Endothelial cell of umbilical vein (primary cell): Measurements from ENCODE around the gene PRF1. TPM values are rescaled to one million over a fixed set of nuclear protein-coding genes. Genes with fewer than 3 reads are reported as not detected.

Source experiments
- Bru-seq: library from RNA; stranded (reverse); fragments of 400-500 nt; gene quantifications from one replicate; lab custom pipeline; 2021; lab: Mats Ljungman, UMichigan
- BruChase-seq, 2 experiments: library from RNA; stranded (reverse); fragments of 400-500 nt; gene quantifications; one replicate each; lab custom pipeline; 2021; lab: Mats Ljungman, UMichigan
- BruUV-seq: library from RNA; stranded (reverse); fragments of 400-500 nt; replicated peaks from 2 replicates; lab custom pipeline; 2021; lab: Mats Ljungman, UMichigan
- CTCF ChIA-PET: fragments of 300-600, 350-600 bp; sonication (Branson Sonifier 250); formaldehyde crosslinking; loops from one replicate; lab custom pipeline; 2021; ENCODE audit warnings: antibody characterized with exemption, inconsistent platforms; lab: Charles Lee
- POLR2A ChIA-PET: fragments of 300-600, 350-600 bp; sonication (Branson Sonifier 250); formaldehyde crosslinking; loops from one replicate; lab custom pipeline; 2021; ENCODE audit warnings: antibody characterized with exemption, inconsistent platforms; lab: Charles Lee
- DNase-seq: peaks from one replicate; pipeline ENCODE4 v3.0.0-alpha.2; 2011; ENCODE audit warnings: low read depth, low spot score
- FAIRE-seq: peaks from 2 replicates; lab custom pipeline; 2011; peaks lifted over from hg19 to GRCh38; lab: Jason Lieb, UNC
- H2AFZ ChIP-seq: 2 replicates; pipeline ENCODE4 v1.6.0; 2012; ENCODE audit warnings: low read depth, low read length, control low read depth, inconsistent platforms
- H3K27ac ChIP-seq: 2 replicates; pipeline ENCODE4 v1.5.1; 2011; ENCODE audit warnings: low read depth, mild to moderate bottlenecking, control low read depth, low read length, moderate library complexity; ENCODE audit not compliant: insufficient read depth
- H3K27me3 ChIP-seq, 2 experiments: 2 replicates each; pipeline versions ENCODE4 v1.6.0 to v1.6.1; 2011; ENCODE audit warnings: low read length in 2 of 2, mixed read lengths in 1 of 2; ENCODE audit not compliant: control insufficient read depth in 2 of 2, insufficient read depth in 2 of 2
- H3K36me3 ChIP-seq, 2 experiments: 2 replicates in 1 of 2; 3 replicates in 1 of 2; pipeline ENCODE4 v1.5.1; 2011; ENCODE audit warnings: low read length in 2 of 2, mild to moderate bottlenecking in 1 of 2, moderate library complexity in 1 of 2; ENCODE audit not compliant: control insufficient read depth in 2 of 2, insufficient read depth in 2 of 2; ENCODE audit errors: extremely low read depth in 1 of 2
- H3K4me1 ChIP-seq: 3 replicates; pipeline ENCODE4 v1.5.1; 2011; ENCODE audit warnings: mild to moderate bottlenecking, low read length; ENCODE audit not compliant: control insufficient read depth, insufficient read depth; ENCODE audit errors: extremely low read depth
- H3K4me2 ChIP-seq: 2 replicates; pipeline ENCODE4 v1.6.1; 2011; ENCODE audit warnings: low read length, control low read depth, mixed read lengths; ENCODE audit not compliant: insufficient read depth
- H3K4me3 ChIP-seq, 3 experiments: fragments of 200-600 bp in 1 of 3; sonication (generic), shearing (Covaris generic) in 1 of 3; replicated peaks in 1 of 3; 2 replicates each; pipeline ENCODE4 v1.5.1; 2011 to 2016; ENCODE audit warnings: control low read depth in 3 of 3, low read length in 3 of 3, mild to moderate bottlenecking in 2 of 3, inconsistent platforms in 1 of 3, low read depth in 1 of 3, moderate library complexity in 1 of 3; ENCODE audit not compliant: insufficient read depth in 1 of 3
- H3K79me2 ChIP-seq: 2 replicates; pipeline ENCODE4 v1.6.0; 2012; ENCODE audit warnings: low read length, inconsistent platforms; ENCODE audit not compliant: control insufficient read depth, insufficient read depth
- H3K9ac ChIP-seq: replicated peaks from 2 replicates; pipeline ENCODE3; 2011; ENCODE audit warnings: low read length, control low read depth; ENCODE audit not compliant: insufficient read depth; ENCODE audit errors: extremely low read depth
- H3K9me1 ChIP-seq: replicated peaks from 3 replicates; pipeline ENCODE4 v1.6.0; 2011; ENCODE audit warnings: mild to moderate bottlenecking, low read length; ENCODE audit not compliant: control insufficient read depth, insufficient read depth; ENCODE audit errors: extremely low read depth
- H3K9me3 ChIP-seq: replicated peaks from 2 replicates; pipeline ENCODE4 v1.5.1; 2012; ENCODE audit warnings: low read length, inconsistent platforms; ENCODE audit not compliant: control insufficient read depth, insufficient read depth
- H4K20me1 ChIP-seq: replicated peaks from 2 replicates; pipeline ENCODE3; 2011; ENCODE audit warnings: mild to moderate bottlenecking, low read length; ENCODE audit not compliant: control insufficient read depth, insufficient read depth; ENCODE audit errors: extremely low read depth
- CTCF ChIP-seq, 2 donors: IDR thresholded peaks; 1 replicate in 1 of 2; 2 replicates in 1 of 2; pipeline ENCODE4 v1.5.1; 2011; ENCODE audit warnings: low read length in 2 of 2, mild to moderate bottlenecking in 2 of 2, moderate library complexity in 2 of 2, control low read depth in 1 of 2, inconsistent platforms in 1 of 2, low read depth in 1 of 2; ENCODE audit not compliant: insufficient read depth in 1 of 2; ENCODE audit errors: extremely low read depth in 1 of 2
- EZH2 ChIP-seq: IDR thresholded peaks from 2 replicates; pipeline ENCODE4 v1.6.1; 2012; ENCODE audit warnings: borderline replicate concordance, low read depth, mild to moderate bottlenecking, moderate library complexity, low read length, inconsistent platforms; ENCODE audit not compliant: severe bottlenecking
- FOS ChIP-seq: IDR thresholded peaks from 2 replicates; pipeline ENCODE4 v1.6.1; 2011; ENCODE audit warnings: mild to moderate bottlenecking, low read length, moderate library complexity, borderline replicate concordance; ENCODE audit not compliant: insufficient read depth
- GATA2 ChIP-seq: IDR thresholded peaks from 2 replicates; pipeline ENCODE4 v1.7.0; 2011; ENCODE audit warnings: low read depth, mild to moderate bottlenecking, moderate library complexity, mixed read lengths, low read length; ENCODE audit not compliant: insufficient read length, insufficient read depth
- JUN ChIP-seq: IDR thresholded peaks from 2 replicates; pipeline ENCODE4 v1.6.1; 2011; ENCODE audit warnings: borderline replicate concordance, low read depth; ENCODE audit not compliant: insufficient read length, insufficient read depth
- MAX ChIP-seq: IDR thresholded peaks from 2 replicates; pipeline ENCODE4 v1.6.1; 2011; ENCODE audit not compliant: insufficient read depth, insufficient read length
- MYC ChIP-seq: IDR thresholded peaks from one replicate; pipeline ENCODE4 v1.6.1; 2011; ENCODE audit warnings: mild to moderate bottlenecking, low read depth, low read length
- POLR2A ChIP-seq: IDR thresholded peaks from 2 replicates; pipeline ENCODE4 v1.6.1; 2012; ENCODE audit warnings: low read depth, mild to moderate bottlenecking, control low read depth, low read length
- POLR2AphosphoS5 ChIP-seq: IDR thresholded peaks from 2 replicates; pipeline ENCODE4 v1.6.1; 2012; ENCODE audit warnings: low read depth, mild to moderate bottlenecking, control low read depth, low read length, moderate library complexity; ENCODE audit not compliant: insufficient read depth
- dilution Hi-C: fragments of 300-500 bp; cut with MboI; formaldehyde crosslinking; loops from one replicate; pipeline ENCODE4 v1.15.0; 2019; ENCODE audit warnings: low sequenced_read_pairs; ENCODE audit not compliant: extremely low pct_ligation_motif_present
- intact Hi-C: fragments of 100-400 bp; cut with micrococcal nuclease; formaldehyde crosslinking; loops from one replicate; pipeline ENCODE4 v1.10.0; 2022
- long read RNA-seq: library from polyadenylated mRNA; stranded (forward); transcript quantifications from one replicate; pipeline ENCODE4 v2.0.0, GENCODE V29; 2021
- polyA minus RNA-seq, 3 experiments: library from RNA; depleted of rRNA, polyadenylated mRNA; stranded (reverse); fragments of >200 nt; gene quantifications; 1 replicate in 1 of 3; 2 replicates in 2 of 3; pipeline ENCODE4 v1.2.3, GENCODE V29; 2011
- polyA plus RNA-seq, 4 experiments: library from polyadenylated mRNA; depleted of rRNA in 3 of 4; stranded (reverse) in 3 of 4; unstranded in 1 of 4; fragments of >200 nt; gene quantifications; 2 replicates each; pipeline versions ENCODE4 v1.2.1 to v1.2.3, GENCODE V29; 2011 to 2012; ENCODE audit warnings: missing spikeins in 1 of 4
- total RNA-seq: library from RNA; stranded (reverse); gene quantifications from 2 replicates; pipeline ENCODE4 v1.2.3, GENCODE V29; 2021

PRF1 gene
- not detected in 2 replicates for total RNA-seq
- not detected in 2 replicates for polyA plus RNA-seq
- polyA plus RNA-seq (2011; cell fraction: cytosol; rRNA removed) = not detected in 2 replicates
- polyA plus RNA-seq (2011; cell fraction: nucleus; rRNA removed) = not detected in 2 replicates
- polyA plus RNA-seq (2012) = not detected in 2 replicates
- not detected in 2 replicates for polyA minus RNA-seq
- polyA minus RNA-seq (2011; cell fraction: cytosol; rRNA and poly(A)+ RNA removed) = not detected
- polyA minus RNA-seq (2011; cell fraction: nucleus; rRNA and poly(A)+ RNA removed) = not detected in 2 replicates
- Bru-seq, nascent RNA = not detected
- BruChase-seq, experiment 1, labeled RNA remaining after a 6-hour chase = not detected
- not detected for BruChase-seq, experiment 2, labeled RNA remaining after a 2-hour chase
- long read RNA-seq = 0 reads

GRCh38 chr10:70602665-70603448 lies at the start of gene PRF1:
Gene PRF1, minus strand, starts transcription at chr10:70602741. Its CDS starts 1,839 bp downstream, at chr10:70600902.
- no peaks in the 10 kb centered on the region for H4K20me1 ChIP-seq
- intact Hi-C loops (no loop called here), dilution Hi-C loops (no loop called here)
- no peaks in the 10 kb centered on the region for H3K4me1 ChIP-seq
- no peak within 1 kb of the TSS for H3K9ac ChIP-seq
- H3K27me3 ChIP-seq = peaks cover 0 to 4% of the 10 kb centered on the region in 2 experiments
- no peaks in the 10 kb centered on the region for H3K79me2 ChIP-seq
- H3K4me2 ChIP-seq = no peak within 1 kb of the TSS
- no peaks in the 10 kb centered on the region for H3K9me1 ChIP-seq
- DNase-seq (no peak), FAIRE-seq (no peak)
- H3K9me3 ChIP-seq = no peaks in the 10 kb centered on the region
- H2AFZ ChIP-seq = no peak within 1 kb of the TSS
- no peak within 1 kb of the TSS for H3K4me3 ChIP-seq
- no peak within 1 kb of the TSS for H3K27ac ChIP-seq
- no peak for TF ChIP-seq CTCF (IDR thresholded peaks at IDR 0.05; ENCODE audit: extremely low read depth in 1 of 2, insufficient read depth in 1 of 2, low read depth in 1 of 2, low read length in 2 of 2)
- TF ChIP-seq MAX = no peak
- TF ChIP-seq GATA2 = no peak
- TF ChIP-seq JUN = no peak
- TF ChIP-seq POLR2A = no peak
- no peak for TF ChIP-seq MYC
- no peak for TF ChIP-seq FOS
- TF ChIP-seq POLR2AphosphoS5 = no peak
- TF ChIP-seq EZH2 = no peak
- no peaks in the 10 kb centered on the region for H3K36me3 ChIP-seq
- ChIA-PET POLR2A (no interaction called here), CTCF (no interaction called here)
- BruUV-seq = no TSS peak
